Fibroblast of lung (primary cell): ENCODE measurements around the gene HOXB7. TPM values are rescaled to one million over a fixed set of nuclear protein-coding genes. Genes with fewer than 3 reads are reported as not detected.
A peak's percentile ranks its signal among the peaks of the same experiment; 100 is the strongest.

Source experiments
- DNase-seq, 2 donors: peaks; one replicate each; pipeline versions ENCODE4 v3.0.0 to v3.0.0-alpha.2; 2010; ENCODE audit warnings: low read depth in 2 of 2
- H2AFZ ChIP-seq: 2 replicates; pipeline ENCODE4 v1.5.1; 2012; ENCODE audit warnings: low read length, control low read depth, inconsistent platforms
- H3K27ac ChIP-seq: 2 replicates; pipeline ENCODE4 v1.5.1; 2011; ENCODE audit warnings: low read length, control low read depth; ENCODE audit not compliant: insufficient read depth
- H3K27me3 ChIP-seq: 2 replicates; pipeline ENCODE4 v1.5.1; 2011; ENCODE audit warnings: mild to moderate bottlenecking, low read length; ENCODE audit not compliant: control insufficient read depth, insufficient read depth
- H3K36me3 ChIP-seq: 2 replicates; pipeline ENCODE4 v1.5.1; 2011; ENCODE audit warnings: low read length; ENCODE audit not compliant: control insufficient read depth, insufficient read depth
- H3K4me1 ChIP-seq: 2 replicates; pipeline ENCODE4 v1.5.1; 2011; ENCODE audit warnings: low read length; ENCODE audit not compliant: control insufficient read depth, insufficient read depth; ENCODE audit errors: extremely low read depth
- H3K4me2 ChIP-seq: 2 replicates; pipeline ENCODE4 v1.5.1; 2011; ENCODE audit warnings: low read length, control low read depth; ENCODE audit not compliant: insufficient read depth; ENCODE audit errors: extremely low read depth
- H3K4me3 ChIP-seq, 4 experiments: fragments of 200-600 bp in 1 of 4; sonication (generic) in 1 of 4; replicated peaks in 1 of 4; 2 replicates each; pipeline ENCODE4 v1.5.1; 2011 to 2016; ENCODE audit warnings: low read length in 4 of 4, low read depth in 3 of 4, mild to moderate bottlenecking in 3 of 4, control low read depth in 2 of 4, inconsistent platforms in 1 of 4, mixed read lengths in 1 of 4; ENCODE audit not compliant: insufficient read depth in 1 of 4; ENCODE audit errors: control extremely low read depth in 1 of 4
- H3K79me2 ChIP-seq: 2 replicates; pipeline ENCODE4 v1.5.1; 2012; ENCODE audit warnings: mild to moderate bottlenecking, low read length, inconsistent platforms; ENCODE audit not compliant: control insufficient read depth, insufficient read depth
- H3K9ac ChIP-seq: 2 replicates; pipeline ENCODE4 v1.5.1; 2011; ENCODE audit warnings: mild to moderate bottlenecking, low read length, control low read depth; ENCODE audit not compliant: insufficient read depth
- H3K9me3 ChIP-seq: 2 replicates; pipeline ENCODE4 v1.5.1; 2012; ENCODE audit warnings: low read depth, low read length; ENCODE audit not compliant: control insufficient read depth, insufficient read depth
- H4K20me1 ChIP-seq: 2 replicates; pipeline ENCODE4 v1.5.1; 2011; ENCODE audit warnings: low read length; ENCODE audit not compliant: control insufficient read depth, insufficient read depth; ENCODE audit errors: extremely low read depth
- CTCF ChIP-seq, 2 donors: IDR thresholded peaks in 1 of 2; conservative IDR thresholded peaks in 1 of 2; 1 replicate in 1 of 2; 2 replicates in 1 of 2; pipeline ENCODE4 v1.5.1; 2011 to 2012; ENCODE audit warnings: low read length in 2 of 2, control low read depth in 1 of 2, inconsistent platforms in 1 of 2, low read depth in 1 of 2, mild to moderate bottlenecking in 1 of 2
- EZH2 ChIP-seq: IDR thresholded peaks from 2 replicates; pipeline ENCODE4 v1.5.1; 2012; ENCODE audit warnings: low read length, control low read depth, mild to moderate bottlenecking; ENCODE audit errors: missing control alignments
- polyA plus RNA-seq, 2 donors: library from polyadenylated mRNA; depleted of rRNA in 1 of 2; stranded (reverse) in 1 of 2; unstranded in 1 of 2; fragments of >200 nt; gene quantifications; 2 replicates each; pipeline ENCODE4 v1.2.1, GENCODE V29; 2011 to 2012; ENCODE audit warnings: missing spikeins in 1 of 2
- total RNA-seq: library from RNA; depleted of rRNA; stranded (reverse); fragments of >200 nt; gene quantifications from 2 replicates; pipeline ENCODE4 v1.2.1, GENCODE V29; 2014

The HOXB7 gene
- total and polyA plus RNA-seq, 2 donors (not counting 1 experiment from before 2014, with no cell fraction given): 7.4 to 12.7 TPM

GRCh38 chr17:48601539-48602425 is 9.0 kb downstream of the HOXB7 start:
- H3K79me2 ChIP-seq: peaks cover 66% of the 10 kb centered on the region
- no peak for DNase-seq
- no peak overlapping the region for H3K27ac ChIP-seq
- no peak overlapping the region for H2AFZ ChIP-seq
- H3K4me3 ChIP-seq: peak overlapping the region in 1 of 4 experiments; percentile 43
- H3K9me3 ChIP-seq: no peaks in the 10 kb centered on the region
- H3K4me1 ChIP-seq: peaks cover 2% of the 10 kb centered on the region
- H3K36me3 ChIP-seq: peaks cover 4% of the 10 kb centered on the region
- TF ChIP-seq EZH2 (no peak), CTCF (conservative IDR thresholded peaks at IDR 0.05 in 1 of 2, IDR thresholded peaks at IDR 0.05 in 1 of 2; ENCODE audit: low read depth in 1 of 2, low read length in 2 of 2) (no peak)
- H3K9ac ChIP-seq: no peak overlapping the region
- no peaks in the 10 kb centered on the region for H3K27me3 ChIP-seq
- no peak overlapping the region for H3K4me2 ChIP-seq
- H4K20me1 ChIP-seq: no peaks in the 10 kb centered on the region

- Histone ChIP-seq H3K79me2 (peaks cover 73% of the 10 kb centered on the region), H3K27me3 (no peaks in the 10 kb centered on the region), H4K20me1 (no peaks in the 10 kb centered on the region)
Observed at GRCh38 chr17:48601207-48601538, 9.6 kb downstream of the HOXB7 start.

More at GRCh38 chr17:48601207-48601538, 9.6 kb downstream of the HOXB7 start:
- peaks cover 2% of the 10 kb centered on the region for H3K36me3 ChIP-seq
- no peak overlapping the region for H3K27ac ChIP-seq
- H3K4me3 ChIP-seq: no peak overlapping the region
- no peak for TF ChIP-seq EZH2
- TF ChIP-seq CTCF (conservative IDR thresholded peaks at IDR 0.05 in 1 of 2, IDR thresholded peaks at IDR 0.05 in 1 of 2; ENCODE audit: low read depth in 1 of 2, low read length in 2 of 2): no peak
- no peak for DNase-seq
- H3K4me2 ChIP-seq: no peak overlapping the region
- H2AFZ ChIP-seq: no peak overlapping the region
- H3K9ac ChIP-seq: no peak overlapping the region
- H3K9me3 ChIP-seq: no peaks in the 10 kb centered on the region
- H3K4me1 ChIP-seq: peaks cover 2% of the 10 kb centered on the region
